Forelimb muscle (tissue), 1 donor: ENCODE results near the gene PIEZO2. TPM values are rescaled to one million over a fixed set of nuclear protein-coding genes. Genes with fewer than 3 reads are reported as not detected.
"Not testable (repeated sequence)": the region's sequence is repeated elsewhere in the genome, so short reads cannot be mapped to it uniquely, and the experiment has no call there.

ENCODE experiments used
- DNase-seq: peaks from one replicate; pipeline ENCODE4 v3.0.0-alpha.2; 2013; ENCODE audit warnings: low read depth
- polyA plus RNA-seq: library from polyadenylated mRNA; unstranded; fragments of 120-200 nt; gene quantifications from one replicate; pipeline ENCODE4 v1.2.1, GENCODE V29; 2013; ENCODE audit not compliant: insufficient read length

Gene PIEZO2
- polyA plus RNA-seq, 1 donor: 31.0 TPM

GRCh38 chr18:11150271-11150615, 874 bp upstream of the PIEZO2 start:
- no peak for DNase-seq

DNA sequence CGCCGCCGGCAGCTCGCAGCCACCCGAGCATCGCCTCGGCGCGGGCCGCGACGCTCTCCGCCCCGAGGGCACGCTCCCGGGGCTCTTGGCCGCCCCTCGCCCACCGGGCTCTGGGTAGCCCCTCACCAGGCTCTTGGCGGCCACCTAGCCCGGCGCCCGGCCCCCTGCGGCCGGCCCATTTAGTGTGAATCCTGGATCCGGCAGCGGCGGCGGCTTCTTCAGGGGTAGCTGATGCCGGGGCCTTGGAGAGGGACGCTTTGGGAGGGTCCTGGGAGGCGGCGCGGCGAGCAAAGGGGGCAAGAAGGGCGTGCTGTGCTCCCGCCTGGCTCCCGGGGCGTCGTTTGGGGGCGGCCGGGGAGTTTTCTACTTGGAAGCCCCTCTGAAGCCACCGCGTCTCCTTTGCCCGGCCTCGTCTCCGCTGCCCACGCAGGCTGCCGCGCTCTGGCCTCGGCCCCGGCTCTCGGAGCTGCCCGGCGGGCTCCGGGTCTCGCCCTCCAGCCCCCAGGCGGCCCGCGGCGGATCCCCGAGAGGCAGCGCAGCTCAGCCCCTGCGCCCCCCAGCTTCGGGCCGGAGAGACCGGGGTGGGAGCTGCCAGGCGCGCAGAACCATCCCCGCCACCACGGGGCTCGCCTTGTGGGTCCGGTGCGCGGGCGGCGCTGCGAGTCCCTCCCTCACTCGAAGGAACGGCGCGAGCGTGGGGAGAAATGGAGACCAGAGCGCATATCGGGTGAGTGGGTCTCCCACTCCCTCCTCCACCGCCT, 509 bp downstream of the PIEZO2 start:
- DNase-seq: no peak

GRCh38 chr18:11147962-11148679, 1.2 kb downstream of the PIEZO2 start:
- no peak for DNase-seq

DNA sequence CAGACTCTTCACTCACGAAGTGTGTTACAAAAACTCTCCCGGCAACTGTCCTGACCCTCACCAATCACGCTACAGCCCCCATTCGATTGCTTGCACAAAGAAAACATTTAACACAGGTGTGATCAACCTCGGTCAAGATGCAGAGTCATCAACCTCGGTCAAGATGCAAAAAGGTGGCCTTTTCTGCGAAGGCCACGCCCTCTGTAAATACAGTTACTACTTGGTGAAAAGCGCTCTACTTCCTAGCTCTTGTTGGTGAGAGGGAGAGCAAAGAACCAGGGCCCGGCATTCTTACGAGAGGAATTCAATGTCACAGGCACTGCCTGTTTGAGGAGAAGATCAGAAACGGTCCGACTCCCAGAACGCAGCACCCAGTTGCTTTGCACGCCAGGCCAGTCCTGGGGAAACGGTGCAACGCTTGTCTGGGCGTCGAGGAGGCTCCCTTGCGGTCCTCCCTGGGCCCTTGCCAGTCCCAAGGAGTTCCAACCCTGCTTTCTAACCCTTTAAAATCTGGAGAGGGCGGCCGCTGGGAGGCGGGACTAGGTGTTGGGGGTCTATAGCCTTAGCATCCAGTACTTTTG, 1.9 kb downstream of the PIEZO2 start:
- DNase-seq: no peak

DNA sequence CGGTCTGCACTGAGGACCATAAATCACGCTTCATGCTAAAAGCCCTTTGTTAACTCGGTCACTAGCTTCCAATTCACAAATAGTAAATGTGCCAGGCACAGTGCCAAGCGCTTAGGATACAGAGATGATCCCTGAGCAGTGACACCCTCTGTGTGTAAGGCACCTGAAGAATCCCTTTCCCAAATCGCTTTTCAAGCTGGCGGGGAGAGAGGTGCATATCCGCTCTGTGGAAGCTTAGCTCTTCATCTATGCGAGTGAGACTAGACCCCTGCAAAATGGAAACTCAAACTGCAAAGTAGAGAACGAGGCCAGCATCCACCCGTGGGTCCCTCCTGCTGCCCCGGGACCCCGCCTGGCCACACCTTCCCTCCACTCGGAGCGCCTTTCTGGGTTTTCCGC, 2.4 kb downstream of the PIEZO2 start:
- DNase-seq: no peak

DNA sequence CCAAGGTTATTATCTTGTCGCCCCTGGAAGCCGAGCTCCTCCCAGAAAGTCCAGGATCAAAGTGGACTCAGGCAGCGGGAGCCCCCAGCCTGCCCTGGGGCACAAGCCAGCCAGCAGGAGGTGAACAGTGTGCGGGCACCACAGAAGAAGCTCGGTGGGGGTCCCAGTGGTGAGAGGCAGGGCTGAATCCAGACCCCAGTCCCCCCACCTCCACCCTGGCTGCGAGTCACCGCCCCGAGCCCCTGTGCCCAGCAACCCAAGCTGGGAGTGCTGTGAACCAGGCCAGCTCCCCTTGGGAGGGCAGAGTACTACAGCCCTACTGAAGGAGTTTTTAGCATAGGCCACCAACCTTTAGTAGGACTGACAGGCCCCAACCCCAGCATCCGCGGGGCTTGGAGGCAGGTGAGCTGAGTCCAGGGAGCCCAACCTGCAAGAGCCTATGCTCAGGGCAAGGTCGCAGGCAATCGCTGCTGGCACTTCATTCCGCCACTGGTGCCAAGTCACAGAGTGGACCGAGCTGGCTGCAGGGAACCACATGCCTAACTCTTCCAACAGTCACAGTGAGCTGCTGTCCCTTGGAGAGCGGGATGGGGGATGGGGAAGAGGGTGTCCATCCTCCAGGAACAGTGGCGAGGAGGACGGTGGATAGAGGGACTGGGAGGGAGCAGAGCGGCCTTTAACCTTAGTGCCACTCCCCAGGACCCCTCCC, 3.0 kb downstream of the PIEZO2 start:
- DNase-seq: no peak

DNA sequence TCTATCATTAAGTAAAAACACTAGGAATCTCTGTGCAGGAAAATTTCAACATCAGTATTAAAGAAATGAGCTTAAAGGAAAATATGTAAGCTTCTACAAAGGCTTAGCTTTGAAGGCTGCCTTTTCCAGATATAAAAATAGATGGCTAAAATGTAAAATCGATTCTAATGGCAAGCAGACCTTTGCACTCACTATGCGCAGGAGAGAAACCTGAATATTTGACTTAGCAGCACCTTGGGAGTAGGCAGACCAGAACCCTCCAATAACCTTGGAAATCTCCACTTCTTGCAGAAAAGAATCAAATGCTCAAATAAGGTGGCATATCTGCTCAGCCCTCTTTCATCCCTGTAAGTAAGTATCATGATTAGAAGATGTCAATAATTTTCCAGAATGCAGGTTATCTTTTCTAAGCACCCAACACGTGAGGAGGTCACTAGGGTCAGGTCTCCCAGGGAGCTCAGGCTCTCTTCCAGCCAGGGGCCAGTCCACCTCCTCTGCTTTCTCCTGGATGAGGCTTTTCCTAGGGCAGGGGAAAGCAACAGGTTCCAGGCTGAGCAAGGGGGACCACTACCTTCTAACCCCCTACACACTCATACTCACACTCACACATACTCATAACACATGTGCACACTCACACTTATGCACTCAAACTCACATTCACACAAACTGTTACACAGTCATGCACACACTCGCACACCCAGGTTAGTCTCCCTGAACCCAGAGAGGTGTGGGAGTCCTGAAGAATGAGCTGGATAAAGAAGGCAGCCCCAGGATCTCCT, 3.8 kb downstream of the PIEZO2 start:
- no peak for DNase-seq

GRCh38 chr18:11137400-11137799, 12.0 kb downstream of the PIEZO2 start:
- DNase-seq: no peak

DNA sequence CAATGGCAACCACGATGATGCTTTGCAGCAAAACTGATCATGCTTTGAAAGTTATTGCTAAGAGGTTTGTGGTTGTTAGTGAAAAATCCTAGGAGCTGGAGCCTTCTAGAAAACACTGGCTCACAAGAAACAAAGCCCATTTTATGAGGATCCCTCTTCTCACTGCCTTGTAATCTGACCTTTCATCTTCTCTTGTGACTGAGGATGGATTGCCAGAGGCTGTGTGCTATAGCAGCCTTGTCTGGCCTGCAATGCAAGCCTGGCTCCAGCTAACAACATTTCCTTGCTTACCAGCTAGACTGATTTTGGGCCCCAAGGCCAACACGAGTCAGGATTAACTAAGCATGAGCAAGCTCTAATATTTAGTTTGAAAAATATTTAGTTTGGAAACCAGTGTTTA, 13.1 kb downstream of the PIEZO2 start:
- DNase-seq: no peak

DNA sequence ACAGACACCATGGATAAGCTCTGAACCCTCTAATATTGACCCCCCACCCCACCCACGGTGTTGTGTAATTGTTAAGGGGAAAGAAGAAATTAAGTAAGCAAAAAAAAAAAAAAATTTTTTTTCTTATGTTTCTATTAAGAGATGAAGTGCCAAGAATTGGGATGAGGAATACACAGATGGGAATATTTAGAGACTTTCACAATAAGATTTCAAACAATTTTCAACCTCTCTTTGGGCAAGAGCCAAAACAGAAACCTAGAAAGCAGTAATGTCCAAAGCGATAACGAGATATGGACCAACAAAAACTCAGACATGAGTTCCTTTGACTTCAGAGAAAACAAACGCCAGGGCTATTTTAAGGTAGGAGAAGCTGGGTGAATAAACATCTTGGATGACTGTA, 14.4 kb downstream of the PIEZO2 start:
- no peak for DNase-seq

- DNase-seq: not testable (repeated sequence)
Measured at GRCh38 chr18:11129059-11129458, 20.3 kb downstream of the PIEZO2 start.

- no peak for DNase-seq
Measured at GRCh38 chr18:11125492-11126315, 23.7 kb downstream of the PIEZO2 start.

GRCh38 chr18:11124054-11124453, 25.3 kb downstream of the PIEZO2 start:
- no peak for DNase-seq

- no peak for DNase-seq
Measured at GRCh38 chr18:11121443-11121849, 27.9 kb downstream of the PIEZO2 start.

GRCh38 chr18:11119959-11120587, 29.3 kb downstream of the PIEZO2 start:
- no peak for DNase-seq

- DNase-seq: no peak
Measured at GRCh38 chr18:11119550-11119949, 29.8 kb downstream of the PIEZO2 start.

DNA sequence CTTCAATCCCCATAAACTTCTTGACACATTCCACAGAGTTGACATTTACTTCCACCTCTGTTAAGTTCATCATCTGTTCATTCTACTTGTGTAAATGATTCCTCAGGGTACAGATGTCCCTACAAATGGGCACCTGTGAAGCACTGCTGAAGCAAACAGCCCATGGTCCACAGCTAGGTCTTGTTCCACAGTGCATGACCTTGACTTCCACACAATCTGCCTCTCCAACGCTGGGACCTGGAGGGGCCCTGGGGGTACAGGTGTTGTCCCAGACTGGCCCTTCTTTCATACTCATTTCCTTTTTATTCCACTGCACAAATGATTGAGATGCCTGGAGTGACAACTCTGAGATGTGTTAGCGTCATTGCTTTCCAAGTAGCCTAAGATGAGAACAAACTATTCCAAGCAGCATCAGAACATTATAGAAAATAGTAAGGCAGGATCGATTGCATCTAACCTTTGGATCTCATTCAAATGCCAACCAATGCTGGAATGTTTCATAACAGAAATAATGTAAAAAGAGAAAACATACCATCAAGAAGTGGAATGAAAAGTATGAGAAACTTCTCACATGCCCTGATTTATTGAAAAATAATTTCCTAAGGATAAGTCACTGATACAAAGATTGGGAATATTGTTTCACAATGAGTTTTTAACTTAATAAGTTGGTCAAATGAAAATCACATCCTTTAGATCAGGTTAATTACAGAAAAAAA, 31.2 kb downstream of the PIEZO2 start:
- DNase-seq: no peak

DNA sequence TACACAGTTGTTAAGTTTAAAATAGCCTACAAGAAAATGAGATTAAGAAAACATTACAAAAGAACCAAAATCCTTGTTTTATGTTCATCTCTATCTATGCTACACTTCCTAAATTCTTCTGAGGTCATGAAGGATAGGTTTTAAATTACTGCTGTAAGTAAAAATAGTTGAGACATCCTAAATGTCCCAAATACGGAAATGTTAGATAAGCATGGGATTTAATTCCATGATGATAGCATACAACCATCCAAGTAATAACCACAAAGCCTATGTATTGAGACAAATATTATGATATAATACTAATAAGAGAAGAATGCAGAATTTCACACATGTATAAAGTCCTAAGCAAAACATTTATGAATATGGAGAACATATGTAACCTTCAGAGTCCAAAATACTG, 34.1 kb downstream of the PIEZO2 start:
- no peak for DNase-seq

GRCh38 chr18:11114653-11115052, 34.7 kb downstream of the PIEZO2 start:
- no peak for DNase-seq

DNA sequence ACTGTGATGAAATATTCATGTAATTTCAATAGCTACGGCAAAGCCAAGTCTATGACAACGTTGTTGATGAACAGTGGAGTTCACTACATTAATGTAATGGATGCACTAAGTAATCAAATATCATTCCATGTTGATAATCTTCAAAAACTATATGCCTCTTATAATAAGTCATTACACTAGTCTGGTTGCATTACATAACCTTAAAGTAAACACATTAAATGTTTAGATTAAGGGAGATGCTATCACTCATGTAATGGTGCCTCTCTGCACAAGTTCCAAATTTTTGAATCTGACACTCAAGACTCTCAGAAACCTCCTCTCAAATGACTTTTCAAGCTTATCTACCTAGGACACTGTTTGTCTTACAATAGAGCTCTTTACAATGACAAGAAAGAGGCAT, 35.4 kb downstream of the PIEZO2 start:
- DNase-seq: no peak
